Measurements from ENCODE around the gene EXOSC7. TPM values are rescaled to one million over a fixed set of nuclear protein-coding genes. Genes with fewer than 3 reads are reported as not detected.
A peak's percentile ranks its signal among the peaks of the same experiment; 100 is the strongest.

The EXOSC7 gene
- total and polyA plus RNA-seq, 2 of the 4 experiments (the other 2 are of a cell fraction): 61.6 to 62.2 TPM

- H3K18ac ChIP-seq (ENCODE audit: low read depth, low read length): peak overlapping the region; percentile 85
- 0 out of 2 replicates have a peak overlapping the region, but pooled peaks have one; percentile 61 for H3K9ac ChIP-seq (ENCODE audit: low read depth, low read length)
- peak overlapping the region; percentile 96 for H4K91ac ChIP-seq (ENCODE audit: insufficient read depth, low read depth, low read length)
- no peak overlapping the region for H3K4me3 ChIP-seq (ENCODE audit: insufficient read depth, low read depth, low read length)
- ATAC-seq (ENCODE audit: low read depth) (peak; percentile 83), DNase-seq (peak; percentile 67)
- peak overlapping the region; percentile 36 to 91; a peak in 3 of 4 replicates for H4K8ac ChIP-seq (ENCODE audit: low read depth in 2 of 2, low read length in 2 of 2)
- CTCF ChIA-PET: no interaction called here
- POLR2A ChIA-PET (ENCODE audit: unreplicated experiment): no interaction called here
- peaks cover 0 to 33% of the 10 kb centered on the region in 2 experiments; a peak in 2 of 4 replicates for H3K79me1 ChIP-seq (ENCODE audit: low read depth in 1 of 2, low read length in 2 of 2)
- in situ Hi-C loops (cut with MboI; ENCODE audit: low sequenced_read_pairs) (no loop called here), intact Hi-C loops (cut with micrococcal nuclease) (no loop called here), dilution Hi-C loops (cut with HindIII; ENCODE audit: low sequenced_read_pairs, unreplicated experiment) (no loop called here)
- H3K9me1 ChIP-seq (ENCODE audit: insufficient read depth, low read length): peaks cover 33% of the 10 kb centered on the region
- H3K9me3 ChIP-seq (ENCODE audit: control insufficient read depth, insufficient read depth, low read length): no peaks in the 10 kb centered on the region
- H2BK5ac ChIP-seq (ENCODE audit: low read depth, low read length, poor library complexity, severe bottlenecking): peak overlapping the region; percentile 96
- WGBS, 2 experiments (ENCODE audit: extremely low coverage in 2 of 2, insufficient read length in 1 of 2): no CpG with 5 or more reads among the region's 3 CpGs
- H2BK120ac ChIP-seq (ENCODE audit: low read depth, low read length): peak overlapping the region; percentile 97
- no TSS peak for BruUV-seq (replicated peaks)
- peak overlapping the region; percentile 87 for H2AK5ac ChIP-seq (ENCODE audit: low read depth, low read length)
- peak; percentile 64 for TF ChIP-seq MXI1 (IDR thresholded peaks at IDR 0.05; ENCODE audit: borderline replicate concordance, low read depth, low read length)
- peak; percentile 10; the same call in 1 of the 2 replicates for TF ChIP-seq BHLHE40 (IDR thresholded peaks at IDR 0.05; ENCODE audit: low read depth, low read length)
- no peak for TF ChIP-seq RCOR1 (IDR thresholded peaks at IDR 0.05; ENCODE audit: insufficient replicate concordance, low read length)
- H3K27me3 ChIP-seq (ENCODE audit: control insufficient read depth, insufficient read depth, low read length): no peaks in the 10 kb centered on the region
- H4K5ac ChIP-seq (ENCODE audit: low read depth, low read length): peak overlapping the region; percentile 10
- H3K4me2 ChIP-seq (ENCODE audit: low read depth, low read length): peak overlapping the region; percentile 89
- peak overlapping the region; percentile 72; the same call in 1 of the 3 replicates for H2BK15ac ChIP-seq (ENCODE audit: low read depth, low read length)
- H3K23ac ChIP-seq (ENCODE audit: low read depth, low read length): peak overlapping the region; percentile 82; the same call in 1 of the 2 replicates
- peak overlapping the region; percentile 97 for H3K4ac ChIP-seq (ENCODE audit: low read depth, low read length)
- peaks cover 5% of the 10 kb centered on the region for H4K20me1 ChIP-seq (ENCODE audit: insufficient read depth, low read length)
- H2AK9ac ChIP-seq (replicated peaks; ENCODE audit: low read depth, low read length, poor library complexity): peak overlapping the region; percentile 53
- peak overlapping the region; percentile 97 for H3K14ac ChIP-seq (replicated peaks; ENCODE audit: low read depth, low read length)
- peaks cover 6% of the 10 kb centered on the region; the same call in 1 of the 2 replicates for H3K36me3 ChIP-seq (ENCODE audit: control insufficient read depth, insufficient read depth, low read length)
- H3K27ac ChIP-seq (ENCODE audit: insufficient read depth, low read length): peak overlapping the region; percentile 97
- H2AFZ ChIP-seq (replicated peaks; ENCODE audit: low read length, poor library complexity): no peak overlapping the region
- peaks cover 30% of the 10 kb centered on the region for H3K4me1 ChIP-seq (ENCODE audit: control insufficient read depth, insufficient read depth, low read length)
- H2BK20ac ChIP-seq (ENCODE audit: low read depth, low read length): peak overlapping the region; percentile 95
- H3K56ac ChIP-seq (ENCODE audit: extremely low read depth, insufficient read depth, low read length): peak overlapping the region; percentile 95
These were observed 34.8 kb downstream of the EXOSC7 start for GRCh38 chr3:45010811-45011333.

All from IMR-90 (cell line).